ENCODE results near the gene TMEM132C. TPM values are rescaled to one million over a fixed set of nuclear protein-coding genes. Genes with fewer than 3 reads are reported as not detected.

The TMEM132C gene
- total RNA-seq, 2 experiments from 2014 or later = not detected

DNA sequence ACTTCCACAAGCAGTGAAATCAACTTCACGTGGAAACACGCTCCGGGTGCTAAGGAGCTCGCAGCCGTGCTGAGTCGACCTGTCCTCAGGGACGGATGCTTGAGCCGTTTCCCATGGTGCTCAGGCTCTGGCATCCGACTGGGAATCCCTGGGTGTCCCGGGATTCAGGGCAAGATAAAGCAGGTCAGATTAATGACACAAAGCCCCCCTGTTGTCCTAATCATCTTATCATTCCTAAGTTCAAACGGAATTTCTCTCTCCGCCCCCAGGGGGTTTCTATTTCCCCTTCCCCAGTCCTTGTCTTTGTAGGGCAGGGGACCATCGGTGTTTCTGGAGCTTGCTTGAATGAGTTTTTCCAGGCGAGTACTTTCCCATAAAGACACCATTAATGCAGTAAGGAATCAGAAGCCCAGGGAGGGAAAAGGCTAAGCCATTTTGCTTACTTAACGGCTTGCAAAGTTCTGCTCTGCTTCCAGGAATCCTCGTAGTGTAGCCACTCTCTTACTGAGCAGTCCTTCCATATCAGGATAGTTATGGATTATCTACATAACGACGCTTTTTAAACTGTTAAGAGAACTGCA, 116.5 kb downstream of the TMEM132C start:
- POLR2A ChIA-PET = no interaction called here
- TF ChIP-seq, protein P1, sequence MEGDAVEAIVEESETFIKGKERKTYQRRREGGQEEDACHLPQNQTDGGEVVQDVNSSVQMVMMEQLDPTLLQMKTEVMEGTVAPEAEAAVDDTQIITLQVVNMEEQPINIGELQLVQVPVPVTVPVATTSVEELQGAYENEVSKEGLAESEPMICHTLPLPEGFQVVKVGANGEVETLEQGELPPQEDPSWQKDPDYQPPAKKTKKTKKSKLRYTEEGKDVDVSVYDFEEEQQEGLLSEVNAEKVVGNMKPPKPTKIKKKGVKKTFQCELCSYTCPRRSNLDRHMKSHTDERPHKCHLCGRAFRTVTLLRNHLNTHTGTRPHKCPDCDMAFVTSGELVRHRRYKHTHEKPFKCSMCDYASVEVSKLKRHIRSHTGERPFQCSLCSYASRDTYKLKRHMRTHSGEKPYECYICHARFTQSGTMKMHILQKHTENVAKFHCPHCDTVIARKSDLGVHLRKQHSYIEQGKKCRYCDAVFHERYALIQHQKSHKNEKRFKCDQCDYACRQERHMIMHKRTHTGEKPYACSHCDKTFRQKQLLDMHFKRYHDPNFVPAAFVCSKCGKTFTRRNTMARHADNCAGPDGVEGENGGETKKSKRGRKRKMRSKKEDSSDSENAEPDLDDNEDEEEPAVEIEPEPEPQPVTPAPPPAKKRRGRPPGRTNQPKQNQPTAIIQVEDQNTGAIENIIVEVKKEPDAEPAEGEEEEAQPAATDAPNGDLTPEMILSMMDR (conservative IDR thresholded peaks at IDR 0.05; ENCODE audit: low read length) = no peak
- TF ChIP-seq EZH2phosphoT487 (IDR thresholded peaks at IDR 0.05; ENCODE audit: borderline replicate concordance, low read depth, low read length) = no peak
- Histone ChIP-seq H3K79me2 (ENCODE audit: insufficient read depth, low read depth, low read length) (no peaks in the 10 kb centered on the region), H2AFZ (ENCODE audit: low read length) (no peak overlapping the region), H3K36me3 (ENCODE audit: insufficient read depth, low read length) (no peaks in the 10 kb centered on the region), H3K27ac (ENCODE audit: low read depth, low read length, poor library complexity, severe bottlenecking) (no peak overlapping the region), H3K9me3 (ENCODE audit: low read length) (no peaks in the 10 kb centered on the region), H3K9me2 (ENCODE audit: insufficient read depth, low read length) (no peaks in the 10 kb centered on the region), H3K4me2 (ENCODE audit: low read length) (no peak overlapping the region), H3K4me1 (ENCODE audit: insufficient read depth, low read length, poor library complexity, severe bottlenecking) (no peaks in the 10 kb centered on the region), H4K20me1 (ENCODE audit: insufficient read depth, low read length) (no peaks in the 10 kb centered on the region), H3K4me3 (ENCODE audit: low read depth, low read length, poor library complexity, severe bottlenecking) (no peak overlapping the region)
- DNase-seq (ENCODE audit: low spot score) = no peak
- intact Hi-C loops (cut with micrococcal nuclease; ENCODE audit: unreplicated experiment) = loop anchor here (10.0 kb wide), 1 partner anchor 129 kb away; no protein-coding TSS in a partner anchor
- no TSS peak for BruUV-seq (replicated peaks)
- CTCF ChIA-PET (ENCODE audit: unreplicated experiment) = no interaction called here

DNA sequence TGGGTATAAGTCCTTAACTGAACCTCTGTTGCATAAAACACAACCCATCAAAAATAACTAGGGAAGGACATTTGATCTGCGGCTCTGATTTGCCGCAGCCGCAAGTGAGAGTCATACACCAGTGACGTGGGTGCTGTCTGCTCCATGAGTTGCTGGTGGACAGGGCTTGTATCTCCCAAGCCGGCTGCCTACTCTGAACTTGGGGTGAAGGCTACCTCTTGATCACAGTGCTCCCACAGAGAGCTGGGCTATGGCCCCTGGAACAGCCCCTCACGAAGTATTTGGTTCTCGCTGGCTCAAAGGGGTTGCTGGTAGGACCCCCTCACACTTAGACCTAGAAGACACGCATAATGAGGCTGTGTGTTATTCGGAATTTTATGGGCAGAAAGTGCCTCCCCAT, 118.8 kb downstream of the TMEM132C start:
- H3K4me2 ChIP-seq (ENCODE audit: low read length) = no peak overlapping the region
- no peaks in the 10 kb centered on the region for H3K9me2 ChIP-seq (ENCODE audit: insufficient read depth, low read length)
- H3K27ac ChIP-seq (ENCODE audit: low read depth, low read length, poor library complexity, severe bottlenecking) = no peak overlapping the region
- POLR2A ChIA-PET = no interaction called here
- no peak overlapping the region for H2AFZ ChIP-seq (ENCODE audit: low read length)
- no peaks in the 10 kb centered on the region for H3K9me3 ChIP-seq (ENCODE audit: low read length)
- no peaks in the 10 kb centered on the region for H3K79me2 ChIP-seq (ENCODE audit: insufficient read depth, low read depth, low read length)
- intact Hi-C loops (cut with micrococcal nuclease; ENCODE audit: unreplicated experiment) = loop anchor here (10.0 kb wide), 1 partner anchor 131 kb away; no protein-coding TSS in a partner anchor
- H3K4me1 ChIP-seq (ENCODE audit: insufficient read depth, low read length, poor library complexity, severe bottlenecking) = no peaks in the 10 kb centered on the region
- TF ChIP-seq, protein P1 (conservative IDR thresholded peaks at IDR 0.05; ENCODE audit: low read length) = no peak
- no peak for TF ChIP-seq EZH2phosphoT487 (IDR thresholded peaks at IDR 0.05; ENCODE audit: borderline replicate concordance, low read depth, low read length)
- no peak for DNase-seq (ENCODE audit: low spot score)
- CTCF ChIA-PET (ENCODE audit: unreplicated experiment) = no interaction called here
- no peaks in the 10 kb centered on the region for H3K36me3 ChIP-seq (ENCODE audit: insufficient read depth, low read length)
- BruUV-seq (replicated peaks) = no TSS peak
- no peak overlapping the region for H3K4me3 ChIP-seq (ENCODE audit: low read depth, low read length, poor library complexity, severe bottlenecking)
- no peaks in the 10 kb centered on the region for H4K20me1 ChIP-seq (ENCODE audit: insufficient read depth, low read length)

DNA sequence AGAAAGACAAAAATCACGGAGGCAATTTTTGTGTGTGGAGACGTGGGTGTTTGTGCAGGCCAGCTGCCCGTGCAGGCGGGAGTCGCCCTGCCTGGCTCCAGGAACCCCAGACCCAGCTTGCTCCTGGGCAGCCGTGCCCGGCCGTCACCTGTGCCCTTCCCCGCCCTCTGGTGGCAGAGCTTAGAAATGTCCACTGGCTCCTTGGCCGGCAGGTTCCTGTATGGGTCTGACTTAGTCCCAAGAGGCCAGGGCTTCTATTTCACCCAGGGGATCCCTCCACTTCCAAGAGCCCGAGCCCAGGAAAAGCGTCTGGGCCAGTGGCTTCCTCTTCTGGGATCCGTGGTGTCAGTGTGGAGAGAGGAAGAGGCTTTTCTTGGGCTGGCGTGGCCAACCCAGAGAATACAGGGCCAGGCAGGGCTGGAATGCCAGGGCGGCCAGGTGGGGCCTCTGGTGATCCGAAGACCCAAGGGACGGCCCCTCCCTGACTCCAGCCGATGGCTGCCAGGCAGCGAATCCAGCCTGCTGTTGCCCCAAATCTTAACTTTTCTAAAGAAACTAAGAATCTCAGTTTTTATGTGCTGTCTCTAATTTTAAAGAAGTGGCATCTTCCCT, 120.9 kb downstream of the TMEM132C start:
- CTCF ChIA-PET (ENCODE audit: unreplicated experiment) = no interaction called here
- peak; percentile 25 for DNase-seq (ENCODE audit: low spot score)
- Histone ChIP-seq H3K4me3 (ENCODE audit: low read depth, low read length, poor library complexity, severe bottlenecking) (no peak overlapping the region), H3K4me2 (ENCODE audit: low read length) (no peak overlapping the region), H3K27ac (ENCODE audit: low read depth, low read length, poor library complexity, severe bottlenecking) (no peak overlapping the region), H4K20me1 (ENCODE audit: insufficient read depth, low read length) (no peaks in the 10 kb centered on the region), H3K79me2 (ENCODE audit: insufficient read depth, low read depth, low read length) (no peaks in the 10 kb centered on the region), H2AFZ (ENCODE audit: low read length) (no peak overlapping the region), H3K9me2 (ENCODE audit: insufficient read depth, low read length) (no peaks in the 10 kb centered on the region), H3K36me3 (ENCODE audit: insufficient read depth, low read length) (no peaks in the 10 kb centered on the region), H3K9me3 (ENCODE audit: low read length) (no peaks in the 10 kb centered on the region), H3K4me1 (ENCODE audit: insufficient read depth, low read length, poor library complexity, severe bottlenecking) (no peaks in the 10 kb centered on the region)
- intact Hi-C loops (cut with micrococcal nuclease; ENCODE audit: unreplicated experiment) = loop anchor here (10.0 kb wide), 1 partner anchor 133 kb away; no protein-coding TSS in a partner anchor
- no TSS peak for BruUV-seq (replicated peaks)
- TF ChIP-seq EZH2phosphoT487 (IDR thresholded peaks at IDR 0.05; ENCODE audit: borderline replicate concordance, low read depth, low read length) = no peak
- TF ChIP-seq, protein P1 (conservative IDR thresholded peaks at IDR 0.05; ENCODE audit: low read length) = peak; percentile 74
- POLR2A ChIA-PET = no interaction called here

All from OCI-LY7 (cell line).